ENCODE measurements around the gene ABHD12B. TPM values are rescaled to one million over a fixed set of nuclear protein-coding genes. Genes with fewer than 3 reads are reported as not detected.

The ABHD12B gene, protein sequence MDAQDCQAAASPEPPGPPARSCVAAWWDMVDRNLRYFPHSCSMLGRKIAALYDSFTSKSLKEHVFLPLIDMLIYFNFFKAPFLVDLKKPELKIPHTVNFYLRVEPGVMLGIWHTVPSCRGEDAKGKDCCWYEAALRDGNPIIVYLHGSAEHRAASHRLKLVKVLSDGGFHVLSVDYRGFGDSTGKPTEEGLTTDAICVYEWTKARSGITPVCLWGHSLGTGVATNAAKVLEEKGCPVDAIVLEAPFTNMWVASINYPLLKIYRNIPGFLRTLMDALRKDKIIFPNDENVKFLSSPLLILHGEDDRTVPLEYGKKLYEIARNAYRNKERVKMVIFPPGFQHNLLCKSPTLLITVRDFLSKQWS
- not detected in 2 replicates for total RNA-seq

GRCh38 chr14:50871914-50872732 is at the start of gene ABHD12B:
TSS of gene ABHD12B (plus strand) at chr14:50872053. CDS start at chr14:50872175, 122 bp downstream.

GRCh38 chr14:50830932-50831725 is 40.7 kb upstream of the ABHD12B start, which contains the start of gene NIN:
TSS of gene NIN (minus strand) at chr14:50831162. CDS start at chr14:50822056, 9,106 bp downstream.

DNA sequence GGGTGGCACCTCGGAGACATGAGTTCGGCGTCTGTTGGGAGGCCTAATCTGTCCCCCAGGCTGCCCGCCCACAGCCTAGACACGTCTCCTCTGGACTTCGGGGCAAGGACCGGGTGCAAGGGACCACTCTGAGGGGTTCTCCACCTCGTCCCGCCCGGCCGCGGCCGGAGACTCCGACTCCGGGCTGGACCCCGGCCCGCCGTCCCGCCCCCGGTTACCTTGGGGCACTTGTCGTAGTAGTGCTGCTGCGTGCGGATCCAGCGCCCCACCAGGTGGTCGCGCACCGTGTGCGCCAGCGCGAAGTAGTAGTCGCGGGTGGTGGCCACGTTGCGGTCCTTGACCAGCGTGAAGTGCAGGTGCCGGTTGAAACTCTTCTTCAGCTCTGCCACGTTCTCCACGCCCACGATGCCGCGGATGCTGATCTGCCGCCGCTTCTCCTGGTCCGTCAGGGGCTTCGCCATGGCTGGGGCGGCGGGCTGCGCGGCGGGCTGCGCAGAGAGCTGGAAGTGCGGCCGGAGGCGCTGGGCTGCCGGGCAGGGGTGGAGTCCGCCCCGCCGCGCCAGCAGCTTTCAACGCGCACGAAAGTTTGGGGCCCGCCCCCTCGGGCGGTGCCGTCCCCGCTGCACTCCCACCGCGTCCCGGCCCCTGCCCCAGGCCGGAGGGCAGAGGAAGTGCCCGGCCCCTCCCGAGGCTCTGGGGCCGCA is 72.2 kb downstream of the ABHD12B start, which contains the start of gene PYGL:
TSS of gene PYGL (minus strand) at position 541 of the 704 bp plus-strand sequence. CDS start at position 461, 80 bp downstream.

Small RNAs within 50 kb of the gene (small RNA-seq; reads per million reads assigned to genes)
- gene RF00593 = not detected

Other genes with a start within 250 kb of the ABHD12B start
- gene SAV1, start 203.7 kb upstream of the ABHD12B start, total RNA-seq = 23.5 and 27.4 TPM in 2 replicates
- gene NIN, start 40.9 kb upstream of the ABHD12B start, total RNA-seq = 34.5 and 49.1 TPM in 2 replicates
- gene PYGL, start 72.4 kb downstream of the ABHD12B start, total RNA-seq = 92.5 and 108 TPM in 2 replicates
- 0.59 and 2.6 TPM in 2 replicates for gene TRIM9, start 223.1 kb downstream of the ABHD12B start, total RNA-seq

Data from subcutaneous preadipocyte (primary cell).